Activated naive CD4-positive, alpha-beta T cell treated with anti-CD3 and anti-CD28 coated beads, Interleukin-2, amount 50 U/mL, for 72 hours (primary cell): ENCODE measurements around the gene AZI2. TPM values are rescaled to one million over a fixed set of nuclear protein-coding genes. Genes with fewer than 3 reads are reported as not detected.

Experiments used
- ATAC-seq, 2 donors: fragments of 150-1000 bp; cut with Tn5 transposase; 2 replicates each; pipeline ENCODE4 v1.10.0; 2021; ENCODE audit warnings: mild to moderate bottlenecking in 2 of 2, moderate library complexity in 2 of 2
- DNase-seq, 2 donors: peaks; one replicate each; pipeline ENCODE4 v3.0.0; 2021 to 2022; ENCODE audit warnings: low spot score in 2 of 2
- H3K27ac Mint-ChIP-seq, 2 donors: one replicate each; pipeline ENCODE4 v1.8.0; 2022; ENCODE audit warnings: mild to moderate bottlenecking in 2 of 2, mixed read lengths in 2 of 2
- H3K36me3 Mint-ChIP-seq, 2 donors: one replicate each; pipeline ENCODE4 v1.8.0; 2022; ENCODE audit warnings: mixed read lengths in 2 of 2
- H3K9me3 Mint-ChIP-seq, 2 donors: one replicate each; pipeline ENCODE4 v1.8.0; 2022; ENCODE audit warnings: mixed read lengths in 2 of 2
- total RNA-seq, 2 donors: library from RNA; stranded (reverse); gene quantifications; one replicate each; pipeline ENCODE4 v1.2.3, GENCODE V29; 2022

AZI2 gene
- total RNA-seq, 2 donors from 2014 or later: 21.8 to 62.1 TPM

DNA sequence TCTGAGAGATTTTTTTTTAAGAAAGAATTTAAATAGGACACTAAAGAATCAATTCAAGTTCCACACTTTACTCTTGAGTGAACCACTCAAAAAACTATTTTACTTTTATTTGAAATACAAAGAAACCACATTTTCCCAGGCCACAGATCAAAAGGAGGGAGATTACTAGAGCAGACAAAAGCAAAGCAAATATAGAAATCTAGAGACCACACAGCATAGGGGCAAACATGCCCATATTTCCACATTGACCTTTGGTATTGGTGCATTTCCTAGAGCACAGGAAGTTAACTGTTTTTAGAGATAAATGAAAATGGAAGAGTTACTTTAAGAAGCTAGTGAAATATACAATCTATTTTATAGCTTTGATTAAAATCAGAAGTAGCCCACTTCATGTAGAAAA, 27.6 kb downstream of the AZI2 start:
- no peaks in the 10 kb centered on the region for H3K9me3 Mint-ChIP-seq
- no peak overlapping the region for H3K27ac Mint-ChIP-seq
- DNase-seq: no peak
- ATAC-seq: no peak
- peaks cover 6 to 10% of the 10 kb centered on the region in 2 donors for H3K36me3 Mint-ChIP-seq

DNA sequence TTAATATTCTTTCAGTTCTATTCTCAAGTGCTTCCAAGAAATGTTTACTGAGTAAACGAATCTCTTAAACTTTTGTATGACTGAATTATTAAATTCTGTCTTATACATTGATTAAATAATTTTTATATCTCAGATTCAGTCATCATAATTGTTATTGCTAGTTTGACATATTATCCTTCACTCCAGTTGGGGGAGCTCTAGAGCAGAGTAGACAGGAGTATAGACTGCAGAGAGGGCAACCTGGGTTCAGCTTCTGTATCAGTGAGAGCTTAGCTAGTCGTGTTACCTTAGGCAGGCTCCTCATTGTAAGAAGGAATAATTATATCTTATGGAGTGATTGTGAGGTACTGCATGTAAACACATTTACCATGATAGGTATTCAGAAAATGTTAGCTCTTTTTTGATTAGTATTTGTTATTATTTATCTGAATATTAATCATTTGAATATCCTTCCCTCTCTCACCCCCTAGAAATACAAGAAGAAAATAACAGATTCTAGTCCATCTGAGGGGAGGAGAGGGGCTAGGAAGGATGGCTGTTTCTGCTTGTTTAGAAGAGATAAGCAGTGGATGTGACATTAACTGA, 31.1 kb downstream of the AZI2 start:
- Mint-ChIP-seq H3K36me3 (no peaks in the 10 kb centered on the region), H3K9me3 (no peaks in the 10 kb centered on the region)

DNA sequence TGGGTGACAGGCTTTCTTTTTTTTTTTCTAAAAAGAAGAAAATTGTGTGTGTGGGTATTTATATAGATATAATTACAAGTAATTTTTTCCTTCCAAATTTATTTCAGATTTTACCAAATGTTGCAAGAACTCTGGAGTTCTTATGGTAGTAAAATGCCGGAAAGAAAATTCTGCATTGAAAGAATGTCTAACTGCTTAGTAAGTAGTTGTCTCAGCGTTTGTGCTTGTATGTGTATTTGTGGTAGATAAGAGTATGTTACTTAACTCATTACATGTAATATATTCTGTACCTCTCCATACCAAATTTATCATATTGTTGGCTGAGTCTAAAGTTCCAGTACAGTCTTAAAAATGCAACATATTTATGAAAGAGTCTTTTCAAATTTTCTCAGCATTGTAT, 32.4 kb downstream of the AZI2 start:
- H3K27ac Mint-ChIP-seq: no peak overlapping the region
- H3K36me3 Mint-ChIP-seq: no peaks in the 10 kb centered on the region
- DNase-seq (no peak), ATAC-seq (no peak)
- H3K9me3 Mint-ChIP-seq: no peaks in the 10 kb centered on the region

More for the DNA sequence above, 31.1 kb downstream of the AZI2 start:
- peak; percentile 65 to 80 for ATAC-seq
- H3K27ac Mint-ChIP-seq: no peak overlapping the region
- DNase-seq: peak in 1 of 2 donors; percentile 25

DNA sequence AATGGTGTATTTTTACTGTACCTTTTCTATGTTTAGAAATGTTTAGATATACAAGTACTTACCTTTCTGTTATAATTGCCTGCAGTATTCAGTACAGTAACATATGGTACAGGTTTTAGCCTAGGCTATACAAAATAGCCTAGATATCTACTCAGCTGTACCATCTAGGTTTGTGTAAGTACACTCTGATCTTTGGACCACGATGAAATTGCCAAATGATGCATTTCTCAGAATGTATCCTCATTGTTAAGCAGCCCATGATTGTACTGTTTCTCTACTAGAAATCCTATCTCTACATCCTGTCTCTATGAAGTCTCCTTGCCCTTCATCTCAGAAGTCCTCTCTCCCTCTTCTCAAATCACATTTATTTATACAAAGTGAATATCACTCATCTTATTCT, 32.9 kb downstream of the AZI2 start:
- Mint-ChIP-seq H3K9me3 (no peaks in the 10 kb centered on the region), H3K27ac (no peak overlapping the region), H3K36me3 (no peaks in the 10 kb centered on the region)
- ATAC-seq: peak in 1 of 2 donors; percentile 38
- DNase-seq: no peak

DNA sequence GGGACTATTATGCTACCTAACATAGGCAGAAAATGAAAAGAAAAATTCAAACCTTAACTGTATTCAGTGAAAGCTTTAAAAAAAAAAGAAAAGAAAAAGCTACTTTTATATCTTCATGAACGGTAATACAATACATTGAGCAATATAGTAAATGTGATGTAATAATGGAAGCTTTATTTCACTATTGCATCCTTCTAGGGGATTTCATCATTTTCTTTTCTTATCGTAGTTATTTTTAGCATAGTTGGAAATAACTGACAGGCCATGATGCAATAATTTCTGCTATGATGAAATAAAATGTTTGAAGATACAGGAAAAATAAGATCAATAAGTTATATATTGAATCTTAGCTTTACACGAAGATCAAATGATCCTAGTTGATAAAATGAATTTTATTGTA, 40.4 kb downstream of the AZI2 start:
- no peak for ATAC-seq
- Mint-ChIP-seq H3K27ac (no peak overlapping the region), H3K36me3 (no peaks in the 10 kb centered on the region), H3K9me3 (no peaks in the 10 kb centered on the region)
- no peak for DNase-seq

DNA sequence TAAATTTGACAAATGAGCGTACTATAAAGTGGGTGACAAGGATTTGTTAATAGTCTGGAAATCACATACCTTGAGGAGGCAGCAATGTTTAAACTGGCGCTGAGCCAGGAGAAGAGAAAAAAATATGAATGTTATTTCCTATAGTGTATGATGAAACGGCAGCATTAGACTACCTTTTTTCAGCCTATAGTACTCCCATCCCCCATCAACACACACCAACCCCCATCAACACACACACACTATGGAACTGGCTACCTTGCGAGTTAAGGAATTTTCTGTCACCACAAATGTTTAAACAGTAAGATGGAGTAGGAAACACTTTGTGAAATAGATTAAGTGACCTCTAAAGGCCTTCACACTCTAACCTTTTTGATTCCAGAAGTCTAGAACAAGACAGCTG, 46.9 kb downstream of the AZI2 start:
- DNase-seq (no peak), ATAC-seq (no peak)
- Mint-ChIP-seq H3K36me3 (peaks cover 0 to 5% of the 10 kb centered on the region in 2 donors), H3K9me3 (no peaks in the 10 kb centered on the region), H3K27ac (no peak overlapping the region)

DNA sequence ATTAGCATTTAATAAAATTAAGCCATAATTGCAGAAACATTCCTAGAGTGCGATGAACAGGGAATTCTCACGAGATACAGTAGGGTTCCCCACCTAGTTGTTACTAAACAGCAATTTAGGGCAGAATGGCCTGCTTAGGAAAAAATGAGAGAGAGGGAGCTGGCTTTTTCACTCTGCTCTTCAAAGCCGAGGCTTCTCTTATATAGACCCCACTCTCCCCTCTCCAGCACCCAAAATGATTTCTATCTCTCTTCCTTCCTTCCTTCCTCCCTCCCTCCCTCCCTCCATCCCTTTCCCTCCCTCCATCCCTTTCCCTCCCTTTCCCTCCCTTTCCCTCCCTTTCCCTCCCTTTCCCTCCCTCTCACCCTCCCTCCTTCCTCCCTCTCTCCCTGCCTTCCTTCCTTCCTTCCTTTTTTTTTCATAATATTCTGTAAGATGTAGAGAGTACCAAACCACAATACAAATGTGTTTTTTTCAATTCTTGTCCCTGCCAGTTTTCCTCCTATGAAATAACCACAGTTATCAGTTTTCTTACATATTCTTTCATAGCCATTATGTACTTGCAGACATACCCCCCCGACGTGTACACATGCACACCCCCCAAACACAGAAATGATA, 48.2 kb downstream of the AZI2 start:
- H3K36me3 Mint-ChIP-seq: peaks cover 0 to 6% of the 10 kb centered on the region in 2 donors
- H3K27ac Mint-ChIP-seq: no peak overlapping the region
- ATAC-seq (no peak), DNase-seq (no peak)
- H3K9me3 Mint-ChIP-seq: no peaks in the 10 kb centered on the region

DNA sequence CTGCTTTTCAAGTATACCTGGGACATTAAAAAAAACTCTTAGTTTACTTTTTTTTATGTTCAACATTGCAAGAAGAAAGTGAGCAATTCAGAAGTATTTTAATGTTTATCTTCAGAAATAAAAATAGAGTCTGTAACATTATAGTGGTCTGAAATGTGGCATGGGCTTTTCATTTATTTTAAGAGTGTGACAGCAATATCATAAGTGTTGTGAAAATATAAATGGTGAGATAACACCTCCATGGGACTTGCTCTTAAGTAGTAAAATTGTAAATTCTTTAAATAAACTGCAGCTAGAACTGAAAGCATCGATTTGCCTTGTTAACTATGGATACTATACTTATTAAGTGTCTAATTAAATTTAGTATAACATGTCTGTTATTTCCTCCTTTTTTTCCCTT, 48.9 kb downstream of the AZI2 start:
- Mint-ChIP-seq H3K36me3 (peaks cover 0 to 6% of the 10 kb centered on the region in 2 donors), H3K27ac (no peak overlapping the region), H3K9me3 (no peaks in the 10 kb centered on the region)
- ATAC-seq: no peak
- no peak for DNase-seq

DNA sequence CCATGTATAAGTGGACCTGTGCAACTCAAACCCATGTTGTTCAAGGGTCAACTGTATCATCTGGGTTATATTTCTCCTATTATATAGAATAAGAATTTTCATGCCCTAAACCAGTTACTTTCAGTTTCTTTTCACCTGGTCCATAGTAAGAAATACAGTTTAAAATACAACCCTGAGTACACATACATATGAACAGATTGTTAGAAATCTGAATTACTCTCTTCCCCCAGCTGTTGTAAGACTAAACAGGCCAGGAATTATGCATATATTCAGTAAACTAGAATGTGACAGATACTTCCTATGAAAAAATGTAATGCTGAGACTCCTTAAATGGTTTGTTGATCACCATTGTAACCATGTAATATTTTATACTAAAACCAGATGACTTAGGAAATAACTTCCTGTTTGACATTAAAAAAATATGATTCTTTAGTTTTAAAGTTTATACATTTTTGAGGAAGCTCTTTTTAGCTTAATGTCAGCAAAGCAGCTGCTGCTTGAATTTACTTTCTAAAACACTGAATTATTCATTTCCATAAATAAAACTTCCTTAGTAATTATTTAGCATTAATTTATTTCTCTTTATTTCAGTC, 52.6 kb downstream of the AZI2 start:
- Mint-ChIP-seq H3K27ac (no peak overlapping the region), H3K9me3 (no peaks in the 10 kb centered on the region), H3K36me3 (peaks cover 0 to 6% of the 10 kb centered on the region in 2 donors)
- DNase-seq (no peak), ATAC-seq (no peak)

DNA sequence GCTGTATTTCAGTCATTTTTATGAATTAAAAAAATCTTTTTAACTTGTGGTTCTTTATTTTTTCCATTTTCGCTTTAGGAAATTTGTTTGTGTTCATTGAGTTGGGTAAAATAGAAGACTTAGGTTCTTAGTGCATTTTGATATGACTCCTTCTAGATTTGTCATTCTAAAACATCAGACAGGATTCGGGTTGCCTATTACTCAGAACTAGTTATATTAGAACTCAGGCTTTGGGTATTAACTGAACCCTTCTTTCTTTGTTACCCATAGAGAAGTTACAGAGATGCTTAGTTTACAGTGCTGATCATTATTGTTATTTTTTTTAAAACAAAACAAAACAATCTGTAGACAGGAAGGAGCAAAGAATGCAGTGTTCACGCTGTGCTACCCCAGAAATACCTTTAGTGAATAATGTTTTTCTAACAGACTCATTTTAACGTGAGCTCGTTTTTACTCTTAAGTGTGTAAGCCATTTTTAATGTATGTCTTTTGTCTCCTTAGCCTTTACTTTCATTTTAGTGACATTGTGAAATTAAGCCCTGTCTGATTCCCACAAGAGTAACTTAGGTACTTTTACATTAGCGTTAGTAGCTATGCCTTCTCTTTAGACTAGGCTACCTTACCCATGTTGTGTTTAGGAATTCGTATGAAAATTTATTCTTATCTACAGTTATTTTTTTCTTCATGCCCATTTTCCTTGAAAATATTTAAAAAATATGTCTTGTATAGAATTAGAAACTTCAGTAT, 53.8 kb downstream of the AZI2 start:
- Mint-ChIP-seq H3K9me3 (no peaks in the 10 kb centered on the region), H3K27ac (no peak overlapping the region), H3K36me3 (peaks cover 0 to 6% of the 10 kb centered on the region in 2 donors)
- no peak for DNase-seq
- ATAC-seq: peak in 1 of 2 donors; percentile 61

DNA sequence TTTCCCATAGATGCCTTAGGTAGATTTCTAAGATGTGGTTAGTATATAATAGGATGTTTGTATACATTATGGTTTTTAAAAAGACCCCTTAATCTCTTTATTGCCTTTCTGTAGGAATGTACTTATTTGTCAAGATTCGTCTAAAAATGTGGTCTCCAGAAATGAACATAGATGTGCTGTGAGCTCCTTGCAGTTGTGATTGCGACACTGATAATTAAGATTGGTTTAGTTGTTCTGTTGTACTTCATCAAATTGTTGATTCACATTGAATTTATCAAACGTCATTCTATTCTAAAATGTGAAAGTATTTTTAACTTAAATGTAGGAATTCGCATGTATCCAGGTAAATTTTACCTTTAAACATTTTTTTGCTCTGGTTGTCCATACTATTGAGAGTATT, 56.0 kb downstream of the AZI2 start:
- Mint-ChIP-seq H3K36me3 (peaks cover 0 to 6% of the 10 kb centered on the region in 2 donors), H3K27ac (no peak overlapping the region), H3K9me3 (no peaks in the 10 kb centered on the region)
- DNase-seq (no peak), ATAC-seq (no peak)

DNA sequence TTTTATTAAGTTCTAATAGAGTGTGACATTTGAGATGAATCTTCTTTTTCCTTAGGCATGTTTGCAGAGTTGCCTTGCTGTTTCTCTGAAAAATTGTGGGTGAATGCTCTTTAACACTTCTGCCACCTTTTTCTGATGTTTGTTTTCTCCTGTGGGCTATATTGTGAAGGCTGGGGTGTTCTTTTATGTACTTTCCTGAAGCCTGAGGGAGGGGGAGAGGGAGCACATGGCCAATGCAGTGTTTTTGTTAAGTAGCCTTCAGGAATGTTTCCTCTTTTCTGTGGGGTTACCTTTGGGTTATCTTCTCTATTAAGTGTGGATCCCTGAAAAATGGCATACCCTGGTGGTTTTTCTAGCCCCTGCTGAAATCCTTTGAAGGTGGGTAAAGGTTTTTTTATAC, 57.0 kb downstream of the AZI2 start:
- H3K36me3 Mint-ChIP-seq: no peaks in the 10 kb centered on the region
- DNase-seq (no peak), ATAC-seq (no peak)
- no peak overlapping the region for H3K27ac Mint-ChIP-seq
- no peaks in the 10 kb centered on the region for H3K9me3 Mint-ChIP-seq

DNA sequence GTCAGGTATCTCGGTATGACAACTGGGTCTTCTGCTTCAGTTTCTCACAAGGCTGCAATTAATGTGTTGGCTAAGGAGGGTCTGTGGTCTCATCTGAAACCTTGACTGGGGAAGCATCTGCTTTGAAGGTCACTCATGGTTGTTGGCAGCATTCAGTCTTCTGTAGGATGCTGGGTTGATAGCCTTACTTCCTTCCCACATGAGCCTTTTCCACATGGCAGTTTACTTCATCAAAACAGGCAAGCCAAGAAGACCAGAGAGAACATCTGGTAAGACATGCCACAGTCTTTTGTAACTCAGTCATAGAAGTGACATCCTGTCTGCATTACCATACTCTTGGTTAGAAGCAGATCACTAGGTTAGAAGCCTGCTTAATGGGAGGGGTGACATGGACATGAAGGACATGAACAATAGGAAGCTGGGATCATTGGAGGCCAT, 57.7 kb downstream of the AZI2 start:
- ATAC-seq (no peak), DNase-seq (no peak)
- no peaks in the 10 kb centered on the region for H3K36me3 Mint-ChIP-seq
- no peaks in the 10 kb centered on the region for H3K9me3 Mint-ChIP-seq
- H3K27ac Mint-ChIP-seq: no peak overlapping the region

DNA sequence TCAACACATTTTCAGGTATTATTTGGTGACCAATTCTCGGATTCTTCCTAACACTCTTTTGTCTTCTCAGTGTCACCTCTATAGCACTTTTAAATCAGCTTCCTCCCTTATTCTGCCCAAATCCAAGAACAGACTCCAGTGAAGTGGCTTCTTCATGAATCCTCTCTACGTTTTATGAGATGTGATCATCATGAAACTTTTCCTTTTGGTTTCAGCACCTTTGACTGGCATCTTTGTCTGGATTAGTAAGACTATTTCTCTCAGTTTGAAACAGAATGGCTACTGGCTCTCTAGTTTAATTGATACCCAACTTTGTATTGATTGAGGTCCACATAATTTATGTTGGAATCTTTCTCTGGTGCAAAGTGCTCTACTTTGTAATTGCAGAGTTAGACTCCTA, 61.6 kb downstream of the AZI2 start:
- Mint-ChIP-seq H3K9me3 (no peaks in the 10 kb centered on the region), H3K36me3 (no peaks in the 10 kb centered on the region), H3K27ac (no peak overlapping the region)
- ATAC-seq (no peak), DNase-seq (no peak)

DNA sequence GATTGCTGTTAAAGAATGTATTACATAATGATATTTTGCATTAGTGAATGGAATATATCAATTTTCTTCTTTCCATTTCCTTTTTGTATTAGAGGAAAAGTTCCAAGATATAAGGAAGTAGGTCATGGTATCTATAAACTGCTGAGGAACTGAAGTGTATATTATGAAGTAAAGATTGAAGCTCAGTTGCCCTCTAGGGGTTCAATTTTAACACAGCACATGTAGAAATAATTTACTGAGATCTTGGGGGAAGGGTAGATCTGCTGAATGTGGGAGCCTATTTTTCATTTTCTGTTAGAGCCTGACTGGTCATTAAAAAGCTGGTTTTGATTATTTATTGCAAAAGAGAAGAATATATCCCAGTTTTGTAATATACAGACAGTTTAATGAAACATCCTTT, 62.0 kb downstream of the AZI2 start:
- no peaks in the 10 kb centered on the region for H3K9me3 Mint-ChIP-seq
- ATAC-seq (no peak), DNase-seq (no peak)
- no peaks in the 10 kb centered on the region for H3K36me3 Mint-ChIP-seq
- H3K27ac Mint-ChIP-seq: no peak overlapping the region

DNA sequence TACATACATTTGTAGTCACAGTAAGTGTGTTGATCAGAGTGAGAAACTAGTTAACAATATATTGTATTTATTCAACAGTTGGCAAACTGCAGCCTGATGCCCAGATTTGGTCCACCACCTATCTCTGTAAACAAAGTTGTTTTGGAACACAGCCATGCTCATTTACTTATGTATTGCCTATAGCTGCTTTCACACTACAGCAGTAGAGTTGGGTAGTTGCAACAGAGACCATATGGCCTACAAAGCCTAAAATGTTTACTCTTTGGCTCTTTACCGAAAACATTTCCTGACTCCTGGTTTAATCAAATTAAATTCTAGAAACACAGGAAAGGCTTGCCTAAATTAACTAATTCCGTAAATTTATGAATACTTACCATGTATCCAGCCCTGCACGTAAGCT, 67.8 kb downstream of the AZI2 start:
- no peak for ATAC-seq
- H3K9me3 Mint-ChIP-seq: no peaks in the 10 kb centered on the region
- no peak overlapping the region for H3K27ac Mint-ChIP-seq
- no peak for DNase-seq
- peaks cover 0 to 7% of the 10 kb centered on the region in 2 donors for H3K36me3 Mint-ChIP-seq

DNA sequence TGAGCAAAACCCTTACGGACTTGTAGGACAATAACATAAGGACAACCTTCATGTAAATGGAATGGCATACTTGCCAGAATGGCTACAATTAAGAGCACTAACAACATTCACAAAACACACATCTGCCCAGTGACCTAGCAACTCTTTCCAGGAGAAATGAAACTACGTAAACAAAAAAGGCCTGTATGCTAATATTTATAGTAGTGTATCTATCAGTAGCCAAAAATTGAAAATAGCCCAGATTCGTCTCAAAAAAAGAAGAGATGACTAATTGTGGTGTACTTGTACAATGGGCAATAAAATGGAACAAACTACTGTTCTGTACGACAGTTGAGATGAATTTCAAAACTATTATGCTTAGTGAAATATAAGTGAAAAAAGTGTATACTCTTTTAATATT, 68.9 kb downstream of the AZI2 start:
- H3K36me3 Mint-ChIP-seq: peaks cover 6 to 15% of the 10 kb centered on the region in 2 donors
- no peak for ATAC-seq
- H3K9me3 Mint-ChIP-seq: no peaks in the 10 kb centered on the region

More for the DNA sequence above, 68.9 kb downstream of the AZI2 start:
- DNase-seq: no peak
- no peak overlapping the region for H3K27ac Mint-ChIP-seq
